Measurements from ENCODE around the gene MAMLD1.

Gene MAMLD1

GRCh38 chrX:150352581-150352980 is 10.5 kb upstream of the MAMLD1 start:
- peak; percentile 45 for DNase-seq (ENCODE audit: low spot score)

GRCh38 chrX:150355913-150356312 is 7.2 kb upstream of the MAMLD1 start:
- DNase-seq (ENCODE audit: low spot score) = no peak

- no peak for DNase-seq (ENCODE audit: low spot score)
Observed at GRCh38 chrX:150357790-150358189, 5.3 kb upstream of the MAMLD1 start.

- no peak for DNase-seq (ENCODE audit: low spot score)
Observed at GRCh38 chrX:150358651-150359050, 4.5 kb upstream of the MAMLD1 start.

GRCh38 chrX:150360331-150360730 is 2.8 kb upstream of the MAMLD1 start:
- DNase-seq (ENCODE audit: low spot score) = no peak

- no peak for DNase-seq (ENCODE audit: low spot score)
Observed at GRCh38 chrX:150361070-150361776, 1.9 kb upstream of the MAMLD1 start.

- no peak for DNase-seq (ENCODE audit: low spot score)
Observed at GRCh38 chrX:150361777-150362351, 1.3 kb upstream of the MAMLD1 start.

GRCh38 chrX:150363561-150364346 is 637 bp downstream of the MAMLD1 start:
- peak; percentile 61 for DNase-seq (ENCODE audit: low spot score)

GRCh38 chrX:150364347-150365050 is 1.4 kb downstream of the MAMLD1 start:
- DNase-seq (ENCODE audit: low spot score) = no peak

GRCh38 chrX:150365051-150365989 is 2.2 kb downstream of the MAMLD1 start:
- DNase-seq (ENCODE audit: low spot score) = peak; percentile 77

- peak; percentile 55 for DNase-seq (ENCODE audit: low spot score)
Observed at GRCh38 chrX:150365990-150366911, 3.1 kb downstream of the MAMLD1 start.

GRCh38 chrX:150366951-150367545 is 3.9 kb downstream of the MAMLD1 start:
- no peak for DNase-seq (ENCODE audit: low spot score)

GRCh38 chrX:150370589-150371312 is 7.6 kb downstream of the MAMLD1 start:
- no peak for DNase-seq (ENCODE audit: low spot score)

- no peak for DNase-seq (ENCODE audit: low spot score)
Observed at GRCh38 chrX:150371877-150372276, 8.8 kb downstream of the MAMLD1 start.

GRCh38 chrX:150372280-150372679 is 9.2 kb downstream of the MAMLD1 start:
- DNase-seq (ENCODE audit: low spot score) = peak; percentile 77

GRCh38 chrX:150372756-150373155 is 9.6 kb downstream of the MAMLD1 start:
- no peak for DNase-seq (ENCODE audit: low spot score)

- no peak for DNase-seq (ENCODE audit: low spot score)
Observed at GRCh38 chrX:150375243-150375770, 12.2 kb downstream of the MAMLD1 start.

GRCh38 chrX:150377005-150377404 is 13.9 kb downstream of the MAMLD1 start:
- DNase-seq (ENCODE audit: low spot score) = no peak

GRCh38 chrX:150405006-150405405 is 41.9 kb downstream of the MAMLD1 start:
- no peak for DNase-seq (ENCODE audit: low spot score)
